MM.1S (cell line): ENCODE data around the gene SCAP.

ENCODE experiments used
- EZH2 ChIP-seq: fragments of 300-600 bp; sonication (generic); optimal IDR thresholded peaks from 2 replicates; pipeline ENCODE3; 2017; ENCODE audit warnings: low read depth, mild to moderate bottlenecking, antibody characterized with exemption, low read length, mixed read lengths
- EZH2phosphoT487 ChIP-seq: fragments of 300-600 bp; sonication (generic); IDR thresholded peaks from 2 replicates; pipeline ENCODE4 v1.6.1; 2018; ENCODE audit warnings: antibody characterized with exemption, low read length
- TF ChIP-seq, protein P1 (sequence below): fragments of 300-600 bp; sonication (generic); IDR thresholded peaks from 2 replicates; pipeline ENCODE4 v1.5.1; 2016; ENCODE audit warnings: antibody characterized with exemption, low read length, mixed read lengths

DNA sequence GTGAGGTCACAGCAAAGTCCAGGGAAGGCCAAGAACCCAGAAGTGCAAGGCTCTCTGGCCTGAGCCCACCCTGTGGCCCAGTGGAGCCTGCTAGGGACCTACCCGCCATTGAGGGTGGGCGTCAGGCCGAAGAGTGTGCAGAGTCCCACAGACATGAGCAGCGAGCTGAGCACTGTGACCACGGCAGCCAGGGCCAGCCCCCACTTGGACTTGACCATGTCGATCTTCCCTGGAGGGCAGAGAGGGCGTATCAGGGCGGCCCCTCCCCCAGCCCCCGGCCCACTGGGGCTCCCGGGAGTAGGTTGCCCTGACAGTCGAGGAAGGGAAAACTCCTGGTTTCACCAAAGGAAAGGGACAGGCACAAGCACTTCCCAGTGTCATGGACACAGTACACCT is 50.4 kb downstream of the SCAP start:
- TF ChIP-seq, protein P1, sequence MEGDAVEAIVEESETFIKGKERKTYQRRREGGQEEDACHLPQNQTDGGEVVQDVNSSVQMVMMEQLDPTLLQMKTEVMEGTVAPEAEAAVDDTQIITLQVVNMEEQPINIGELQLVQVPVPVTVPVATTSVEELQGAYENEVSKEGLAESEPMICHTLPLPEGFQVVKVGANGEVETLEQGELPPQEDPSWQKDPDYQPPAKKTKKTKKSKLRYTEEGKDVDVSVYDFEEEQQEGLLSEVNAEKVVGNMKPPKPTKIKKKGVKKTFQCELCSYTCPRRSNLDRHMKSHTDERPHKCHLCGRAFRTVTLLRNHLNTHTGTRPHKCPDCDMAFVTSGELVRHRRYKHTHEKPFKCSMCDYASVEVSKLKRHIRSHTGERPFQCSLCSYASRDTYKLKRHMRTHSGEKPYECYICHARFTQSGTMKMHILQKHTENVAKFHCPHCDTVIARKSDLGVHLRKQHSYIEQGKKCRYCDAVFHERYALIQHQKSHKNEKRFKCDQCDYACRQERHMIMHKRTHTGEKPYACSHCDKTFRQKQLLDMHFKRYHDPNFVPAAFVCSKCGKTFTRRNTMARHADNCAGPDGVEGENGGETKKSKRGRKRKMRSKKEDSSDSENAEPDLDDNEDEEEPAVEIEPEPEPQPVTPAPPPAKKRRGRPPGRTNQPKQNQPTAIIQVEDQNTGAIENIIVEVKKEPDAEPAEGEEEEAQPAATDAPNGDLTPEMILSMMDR = no peak
- TF ChIP-seq EZH2phosphoT487 = no peak
- TF ChIP-seq EZH2 = no peak
